K562 (cell line): ENCODE data around the gene PIM3. TPM values are rescaled to one million over a fixed set of nuclear protein-coding genes. Genes with fewer than 3 reads are reported as not detected.
A peak's percentile ranks its signal among the peaks of the same experiment; 100 is the strongest.

Experiments used
- ATAC-seq: fragments of 200-7000 bp; cut with Tn5 transposase; 3 replicates; pipeline ENCODE4 v1.9.1; 2020; ENCODE audit warnings: moderate library complexity
- BruUV-seq: library from RNA; stranded (reverse); fragments of 400-500 nt; replicated peaks from 2 replicates; lab custom pipeline; 2021; lab: Mats Ljungman, UMichigan
- CTCF ChIA-PET: fragments of 300-600 bp; formaldehyde crosslinking; extraction: SDS; loops from one replicate; lab custom pipeline; 2021; ENCODE audit warnings: low intra/inter-chr PET ratio; lab: Yijun Ruan, JAX
- POLR2A ChIA-PET: fragments of 300-600, 350-650 bp; sonication (Branson Sonifier 250); formaldehyde crosslinking; extraction: SDS; loops from one replicate; lab custom pipeline; 2021; ENCODE audit warnings: antibody characterized with exemption, inconsistent platforms; lab: Yijun Ruan, JAX
- DNase-seq, 4 experiments: peaks; one replicate each; pipeline versions ENCODE4 v3.0.0 to v3.0.0-alpha.2; 2011 to 2018; ENCODE audit warnings: low spot score in 3 of 4, mixed read lengths in 3 of 4; ENCODE audit errors: extremely low read depth in 1 of 4
- FAIRE-seq: peaks from 2 replicates; lab custom pipeline; 2011; peaks lifted over from hg19 to GRCh38; lab: Jason Lieb, UNC
- H2AFZ ChIP-seq: 2 replicates; pipeline ENCODE4 v1.6.0; 2011; ENCODE audit warnings: low read depth, low read length, control low read depth, inconsistent platforms
- H3K27ac ChIP-seq: fragments of 200-600 bp; 3 replicates; pipeline ENCODE4 v1.8.0; 2011; ENCODE audit warnings: low read depth, mild to moderate bottlenecking, control low read depth, inconsistent platforms, low read length, moderate library complexity, mixed read lengths; ENCODE audit errors: extremely low read depth
- H3K27me3 ChIP-seq, 2 experiments: fragments of 300-600 bp in 1 of 2; 2 replicates in 1 of 2; 3 replicates in 1 of 2; pipeline versions ENCODE4 v1.6.0 to v1.8.0; 2011; ENCODE audit warnings: inconsistent platforms in 2 of 2, low read length in 2 of 2, mild to moderate bottlenecking in 1 of 2, mixed read lengths in 1 of 2, moderate library complexity in 1 of 2; ENCODE audit not compliant: control insufficient read depth in 2 of 2, insufficient read depth in 2 of 2
- H3K36me3 ChIP-seq: fragments of 300-600 bp; 3 replicates; pipeline ENCODE4 v1.8.0; 2011; ENCODE audit warnings: mild to moderate bottlenecking, low read length, inconsistent platforms; ENCODE audit not compliant: control insufficient read depth, insufficient read depth
- H3K4me1 ChIP-seq, 2 experiments: fragments of 200-600 bp in 1 of 2; replicated peaks in 1 of 2; 2 replicates in 1 of 2; 3 replicates in 1 of 2; pipeline versions ENCODE4 v1.5.1 to v1.8.0; 2011; ENCODE audit warnings: inconsistent platforms in 2 of 2, low read length in 2 of 2, mild to moderate bottlenecking in 1 of 2, mixed read lengths in 1 of 2, moderate library complexity in 1 of 2; ENCODE audit not compliant: control insufficient read depth in 2 of 2, insufficient read depth in 2 of 2
- H3K4me2 ChIP-seq: 2 replicates; pipeline ENCODE4 v1.6.1; 2011; ENCODE audit warnings: low read length, control low read depth, inconsistent platforms, mixed read lengths; ENCODE audit not compliant: insufficient read depth
- H3K4me3 ChIP-seq: fragments of 200-600 bp; sonication (generic), shearing (Covaris generic); 2 replicates; pipeline ENCODE4 v1.5.1; 2016; ENCODE audit warnings: control low read depth, inconsistent platforms
- H3K79me2 ChIP-seq: fragments of 200-600 bp; 3 replicates; pipeline ENCODE4 v1.8.0; 2011; ENCODE audit warnings: low read length, inconsistent platforms; ENCODE audit not compliant: control insufficient read depth, insufficient read depth
- H3K9ac ChIP-seq, 2 experiments: 2 replicates each; pipeline versions ENCODE4 v1.6.0 to v1.6.1; 2011; ENCODE audit warnings: low read depth in 2 of 2, low read length in 2 of 2, control low read depth in 1 of 2, inconsistent platforms in 1 of 2, mild to moderate bottlenecking in 1 of 2, mixed read lengths in 1 of 2; ENCODE audit not compliant: insufficient read depth in 1 of 2
- H3K9me1 ChIP-seq: one replicate; pipeline ENCODE4 v1.6.0; 2011; ENCODE audit warnings: inconsistent platforms, mild to moderate bottlenecking, low read length, moderate library complexity; ENCODE audit not compliant: control insufficient read depth, insufficient read depth
- H3K9me3 ChIP-seq: replicated peaks from 2 replicates; pipeline ENCODE4 v1.5.1; 2011; ENCODE audit warnings: low read depth, low read length, inconsistent platforms; ENCODE audit not compliant: control insufficient read depth, insufficient read depth
- H4K20me1 ChIP-seq: replicated peaks from 2 replicates; pipeline ENCODE4 v1.6.1; 2011; ENCODE audit warnings: low read length, inconsistent platforms, mixed read lengths; ENCODE audit not compliant: control insufficient read depth, insufficient read depth
- ARID4B ChIP-seq: sonication (generic); formaldehyde crosslinking; IDR thresholded peaks from 2 replicates; pipeline ENCODE4 v1.8.0; 2022; ENCODE audit warnings: mild to moderate bottlenecking, missing genetic modification reagents
- CHCHD3 ChIP-seq: fragments of 250-450 bp; sonication (Bioruptor Pico); IDR thresholded peaks from 2 replicates; pipeline ENCODE4 v2.1.2; 2022; ENCODE audit warnings: mild to moderate bottlenecking
- DPF2 ChIP-seq: fragments of 450-650 bp; IDR thresholded peaks from 2 replicates; pipeline ENCODE4 v1.6.1; 2016
- ETS1 ChIP-seq: conservative IDR thresholded peaks from 2 replicates; pipeline ENCODE4 v1.6.1; 2011; ENCODE audit warnings: low read depth, mild to moderate bottlenecking, low read length; ENCODE audit not compliant: control insufficient read depth
- HDAC3 ChIP-seq: fragments of 450-650 bp; IDR thresholded peaks from 2 replicates; pipeline ENCODE4 v1.6.1; 2018; ENCODE audit warnings: borderline replicate concordance, mild to moderate bottlenecking, moderate library complexity; ENCODE audit not compliant: partially characterized antibody
- KDM4B ChIP-seq, 2 experiments: fragments of 450-650 bp in 1 of 2; sonication (generic) in 1 of 2; IDR thresholded peaks; 2 replicates each; pipeline ENCODE4 v1.6.1; 2016 to 2017; ENCODE audit warnings: borderline replicate concordance in 2 of 2, antibody characterized with exemption in 1 of 2, low read depth in 1 of 2, mild to moderate bottlenecking in 1 of 2
- SMAD2 ChIP-seq: fragments of 150-350 bp; IDR thresholded peaks from 2 replicates; pipeline ENCODE4 v1.6.1; 2014; ENCODE audit warnings: low read depth, mild to moderate bottlenecking, low read length
- U2AF1 ChIP-seq: fragments of 200-400 bp; formaldehyde crosslinking; optimal IDR thresholded peaks from 2 replicates; pipeline ENCODE3; 2017; ENCODE audit warnings: mild to moderate bottlenecking, low read depth, low read length, moderate library complexity
- ZNF668 ChIP-seq: fragments of 250-450 bp; sonication (Bioruptor Pico); IDR thresholded peaks from 2 replicates; pipeline ENCODE4 v1.8.0; 2022; ENCODE audit warnings: mild to moderate bottlenecking, inconsistent platforms
- WGBS: fragments of 100-300 bp; shearing (Covaris generic); methylation state at CpG from one replicate; pipeline ENCODE4 v1.1.6; 2016; ENCODE audit warnings: low coverage, mixed read lengths; ENCODE audit not compliant: insufficient coverage; ENCODE audit errors: missing lambda C conversion rate; 5-methylcytosine and 5-hydroxymethylcytosine counted together
- in situ Hi-C: fragments of 300-500 bp; cut with MboI; formaldehyde crosslinking; loops from 4 replicates; pipeline ENCODE4 v1.15.0; 2018; ENCODE audit warnings: inconsistent platforms, mixed read lengths
- intact Hi-C: fragments of 100-400 bp; cut with micrococcal nuclease; formaldehyde crosslinking; loops from 2 replicates; pipeline ENCODE4 v1.14.2; 2022
- polyA plus RNA-seq, 8 experiments: library from polyadenylated mRNA; depleted of rRNA in 4 of 8; stranded (reverse) in 5 of 8; unstranded in 3 of 8; fragments of >200 nt; fragmentation: Nextera tagmentation in 2 of 8; fragmentation: Illumina TruSeq in 1 of 8; extraction: Ambion mirVana in 2 of 8; extraction: Trizol in 1 of 8; gene quantifications; 2 replicates each; pipeline versions ENCODE4 v1.2.1 to v1.2.3, GENCODE V29; 2011 to 2014; ENCODE audit warnings: inconsistent platforms in 1 of 8, missing spikeins in 1 of 8
- total RNA-seq, 7 experiments: library from RNA; depleted of rRNA in 6 of 7; stranded (reverse); fragments of >200 nt in 6 of 7; fragmentation: Illumina TruSeq in 2 of 7; extraction: Trizol in 2 of 7; gene quantifications; 2 replicates each; pipeline versions ENCODE4 v1.2.1 to v1.2.3, GENCODE V29; 2011 to 2021; ENCODE audit warnings: low replicate concordance in 1 of 7

The PIM3 gene
- total and polyA plus RNA-seq, 9 of the 15 experiments (the other 6 are each of a cell fraction or from before 2014, with no cell fraction given): 0.24 to 40.5 (median 5.3) TPM

- Histone ChIP-seq H3K4me1 (peaks cover 21 to 66% of the 10 kb centered on the region in 2 experiments), H3K4me2 (no peak overlapping the region), H3K9me1 (no peaks in the 10 kb centered on the region), H3K27ac (no peak overlapping the region), H2AFZ (no peak overlapping the region), H3K4me3 (no peak overlapping the region), H3K9ac (peak overlapping the region in 1 of 2 experiments; percentile 68; a peak in 2 of 4 replicates), H3K79me2 (no peaks in the 10 kb centered on the region), H3K36me3 (no peaks in the 10 kb centered on the region), H4K20me1 (no peaks in the 10 kb centered on the region), H3K27me3 (no peaks in the 10 kb centered on the region), H3K9me3 (no peaks in the 10 kb centered on the region)
- ChIA-PET CTCF (no interaction called here), POLR2A (no interaction called here)
- intact Hi-C loops (no loop called here), in situ Hi-C loops (no loop called here)
- ATAC-seq (no peak), DNase-seq (no peak), FAIRE-seq (no peak)
- no TSS peak for BruUV-seq
- 86% methylated on average over 10 of the region's 27 CpGs for WGBS
- TF ChIP-seq DPF2 (no peak), ZNF668 (CRISPR knock-in tag) (no peak), KDM4B (IDR thresholded peaks at IDR 0.05; ENCODE audit: borderline replicate concordance in 2 of 2, low read depth in 1 of 2) (no peak), CHCHD3 (CRISPR knock-in tag) (no peak), ARID4B (no peak), HDAC3 (no peak), ETS1 (no peak), SMAD2 (no peak), U2AF1 (no peak)
These were observed 22.6 kb upstream of the PIM3 start for GRCh38 chr22:49937758-49938564.
